Loucy (cell line): Measurements from ENCODE around the gene DMRT3.

Experiments used
- EZH2phosphoT487 ChIP-seq: fragments of 200-600 bp; IDR thresholded peaks from 2 replicates; pipeline ENCODE4 v1.6.1; 2018; ENCODE audit warnings: antibody characterized with exemption, mild to moderate bottlenecking, moderate library complexity, borderline replicate concordance
- TF ChIP-seq, protein P1 (sequence below): fragments of 200-600 bp; sonication (generic); conservative IDR thresholded peaks from 2 replicates; pipeline ENCODE4 v1.5.1; 2014; ENCODE audit warnings: mild to moderate bottlenecking, antibody characterized with exemption, low read length

GRCh38 chr9:1024112-1024511 is 47.7 kb downstream of the DMRT3 start:
- TF ChIP-seq, protein P1, sequence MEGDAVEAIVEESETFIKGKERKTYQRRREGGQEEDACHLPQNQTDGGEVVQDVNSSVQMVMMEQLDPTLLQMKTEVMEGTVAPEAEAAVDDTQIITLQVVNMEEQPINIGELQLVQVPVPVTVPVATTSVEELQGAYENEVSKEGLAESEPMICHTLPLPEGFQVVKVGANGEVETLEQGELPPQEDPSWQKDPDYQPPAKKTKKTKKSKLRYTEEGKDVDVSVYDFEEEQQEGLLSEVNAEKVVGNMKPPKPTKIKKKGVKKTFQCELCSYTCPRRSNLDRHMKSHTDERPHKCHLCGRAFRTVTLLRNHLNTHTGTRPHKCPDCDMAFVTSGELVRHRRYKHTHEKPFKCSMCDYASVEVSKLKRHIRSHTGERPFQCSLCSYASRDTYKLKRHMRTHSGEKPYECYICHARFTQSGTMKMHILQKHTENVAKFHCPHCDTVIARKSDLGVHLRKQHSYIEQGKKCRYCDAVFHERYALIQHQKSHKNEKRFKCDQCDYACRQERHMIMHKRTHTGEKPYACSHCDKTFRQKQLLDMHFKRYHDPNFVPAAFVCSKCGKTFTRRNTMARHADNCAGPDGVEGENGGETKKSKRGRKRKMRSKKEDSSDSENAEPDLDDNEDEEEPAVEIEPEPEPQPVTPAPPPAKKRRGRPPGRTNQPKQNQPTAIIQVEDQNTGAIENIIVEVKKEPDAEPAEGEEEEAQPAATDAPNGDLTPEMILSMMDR: no peak
- TF ChIP-seq EZH2phosphoT487: no peak
